ENCODE data around the gene PPP1R3E. TPM values are rescaled to one million over a fixed set of nuclear protein-coding genes. Genes with fewer than 3 reads are reported as not detected.

PPP1R3E gene
- total RNA-seq, 1 donor from 2014 or later: 4.5 TPM

GRCh38 chr14:23258256-23258655 lies 44.4 kb downstream of the PPP1R3E start:
- DNase-seq (ENCODE audit: low spot score in 2 of 2) (no peak), FAIRE-seq (no peak)

GRCh38 chr14:23252420-23253333 lies 50.0 kb downstream of the PPP1R3E start:
- FAIRE-seq (no peak), DNase-seq (ENCODE audit: low spot score in 2 of 2) (no peak)

GRCh38 chr14:23252006-23252405 lies 50.7 kb downstream of the PPP1R3E start:
- FAIRE-seq: no peak
- no peak for DNase-seq (ENCODE audit: low spot score in 2 of 2)

- no peak for DNase-seq (ENCODE audit: low spot score in 2 of 2)
- FAIRE-seq: no peak
Measured at GRCh38 chr14:23249824-23250223, 52.8 kb downstream of the PPP1R3E start.

GRCh38 chr14:23248601-23249000 lies 54.1 kb downstream of the PPP1R3E start:
- FAIRE-seq: no peak

More at GRCh38 chr14:23248601-23249000, 54.1 kb downstream of the PPP1R3E start:
- DNase-seq (ENCODE audit: low spot score in 2 of 2): no peak

Small RNA genes within 50 kb of the gene (small RNA-seq; reads per million reads assigned to genes)
- not detected for gene RNU6-1046P

Other genes starting within 250 kb of the PPP1R3E start
- 9.4 TPM for gene CDH24, start 245.3 kb downstream of the PPP1R3E start, total RNA-seq
- gene ACIN1, start 207.7 kb downstream of the PPP1R3E start, total RNA-seq: 73.0 TPM
- 22.0 TPM for gene C14orf119, start 207.4 kb downstream of the PPP1R3E start, total RNA-seq
- not detected for gene CIROP, start 197.9 kb downstream of the PPP1R3E start, total RNA-seq
- gene CEBPE, start 183.6 kb downstream of the PPP1R3E start, total RNA-seq: not detected
- gene SLC7A8, start 119.2 kb downstream of the PPP1R3E start, total RNA-seq: 4.1 TPM
- gene RNF212B, start 64.9 kb downstream of the PPP1R3E start, total RNA-seq: not detected
- gene HOMEZ, start 16.7 kb downstream of the PPP1R3E start, total RNA-seq: 2.0 TPM
- gene BCL2L2, start 4.0 kb upstream of the PPP1R3E start, total RNA-seq: 10.6 TPM
- 70.1 TPM for gene PABPN1, start 18.6 kb upstream of the PPP1R3E start, total RNA-seq
- 154 TPM for gene SLC22A17, start 50.0 kb upstream of the PPP1R3E start, total RNA-seq
- gene EFS, start 62.3 kb upstream of the PPP1R3E start, total RNA-seq: 6.9 TPM
- gene IL25, start 70.0 kb upstream of the PPP1R3E start, total RNA-seq: not detected
- gene CMTM5, start 74.2 kb upstream of the PPP1R3E start, total RNA-seq: 1.6 TPM
- gene MYH6, start 105.4 kb upstream of the PPP1R3E start, total RNA-seq: not detected
- gene MYH7, start 132.8 kb upstream of the PPP1R3E start, total RNA-seq: 0.41 TPM
- 44.4 TPM for gene NGDN, start 166.8 kb upstream of the PPP1R3E start, total RNA-seq
- gene ZFHX2, start 248.9 kb upstream of the PPP1R3E start, total RNA-seq: 1.2 TPM

Measured in frontal cortex (tissue), 4 donors.